Measurements from ENCODE around the gene PCDHGB1.
"Not testable (repeated sequence)": the region's sequence is repeated elsewhere in the genome, so short reads cannot be mapped to it uniquely, and the experiment has no call there.

The PCDHGB1 gene

DNA sequence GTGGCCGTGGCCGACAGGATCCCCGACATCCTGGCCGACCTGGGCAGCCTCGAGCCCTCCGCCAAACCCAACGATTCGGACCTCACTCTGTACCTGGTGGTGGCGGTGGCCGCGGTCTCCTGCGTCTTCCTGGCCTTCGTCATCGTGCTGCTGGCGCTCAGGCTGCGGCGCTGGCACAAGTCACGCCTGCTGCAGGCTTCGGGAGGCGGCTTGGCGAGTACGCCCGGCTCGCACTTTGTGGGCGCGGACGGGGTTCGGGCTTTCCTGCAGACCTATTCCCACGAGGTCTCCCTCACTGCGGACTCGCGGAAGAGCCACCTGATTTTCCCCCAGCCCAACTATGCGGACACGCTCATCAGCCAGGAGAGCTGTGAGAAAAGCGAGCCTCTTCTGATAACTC, 3.9 kb upstream of the PCDHGB1 start:
- DNase-seq = not testable (repeated sequence)

DNA sequence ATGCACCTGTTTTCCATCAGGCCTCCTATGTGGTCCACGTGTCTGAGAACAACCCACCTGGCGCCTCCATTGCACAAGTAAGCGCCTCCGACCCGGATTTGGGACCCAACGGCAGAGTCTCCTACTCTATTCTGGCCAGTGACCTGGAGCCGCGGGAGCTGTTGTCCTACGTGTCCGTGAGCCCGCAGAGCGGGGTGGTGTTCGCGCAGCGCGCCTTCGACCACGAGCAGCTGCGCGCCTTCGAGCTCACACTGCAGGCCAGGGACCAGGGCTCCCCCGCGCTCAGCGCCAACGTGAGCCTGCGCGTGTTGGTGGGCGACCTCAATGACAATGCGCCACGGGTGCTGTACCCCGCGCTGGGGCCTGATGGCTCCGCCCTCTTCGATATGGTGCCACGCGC, 1.7 kb downstream of the PCDHGB1 start:
- no peak for DNase-seq

GRCh38 chr5:141354900-141355469, 5.1 kb downstream of the PCDHGB1 start, which contains the start of gene PCDHGA4:
TSS of gene PCDHGA4 (plus strand) at chr5:141355021. CDS start at chr5:141355108, 87 bp downstream.
- no peak for DNase-seq

GRCh38 chr5:141355641-141356040, 5.7 kb downstream of the PCDHGB1 start:
- DNase-seq = no peak

GRCh38 chr5:141356133-141356532, 6.2 kb downstream of the PCDHGB1 start:
- no peak for DNase-seq

GRCh38 chr5:141356950-141357349, 7.1 kb downstream of the PCDHGB1 start:
- DNase-seq = no peak

GRCh38 chr5:141359790-141360426, 10.0 kb downstream of the PCDHGB1 start, which contains the start of gene PCDHGB2:
TSS of gene PCDHGB2 (plus strand) at chr5:141359994. CDS start at chr5:141360136, 142 bp downstream.
- DNase-seq = no peak

DNA sequence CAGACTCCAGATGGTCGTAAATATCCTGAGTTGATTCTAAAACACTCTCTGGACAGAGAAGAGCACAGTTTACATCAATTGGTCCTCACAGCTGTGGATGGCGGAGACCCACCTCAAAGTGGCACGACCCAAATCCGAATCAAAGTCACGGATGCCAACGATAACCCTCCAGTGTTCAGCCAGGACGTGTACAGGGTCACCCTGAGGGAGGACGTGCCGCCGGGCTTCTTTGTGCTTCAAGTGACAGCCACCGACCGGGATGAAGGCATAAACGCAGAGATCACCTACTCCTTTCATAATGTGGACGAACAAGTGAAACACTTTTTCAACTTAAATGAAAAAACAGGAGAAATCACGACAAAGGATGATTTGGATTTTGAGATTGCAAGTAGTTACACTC, 10.8 kb downstream of the PCDHGB1 start:
- DNase-seq = no peak

DNA sequence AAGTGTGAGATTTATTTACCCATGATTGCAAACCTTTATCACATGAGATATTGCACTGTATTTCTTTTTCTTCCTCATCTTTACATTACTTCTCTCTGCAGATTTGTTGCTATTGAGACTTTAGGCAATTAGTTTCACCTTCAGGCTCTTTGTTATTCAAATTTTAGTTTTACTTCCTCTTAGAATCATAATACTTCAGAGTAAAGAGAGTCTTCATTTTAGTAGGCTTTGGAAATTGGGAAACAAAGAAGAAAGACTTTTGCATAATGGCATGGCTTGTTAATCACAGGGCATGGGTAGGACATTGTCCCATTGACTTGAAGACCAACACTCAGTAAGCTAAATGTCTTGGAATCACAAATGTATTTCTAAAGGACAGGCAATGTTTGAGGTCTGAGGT, 12.8 kb downstream of the PCDHGB1 start:
- no peak for DNase-seq

- DNase-seq = no peak
Observed at GRCh38 chr5:141363952-141364660, 14.2 kb downstream of the PCDHGB1 start, which contains the start of gene PCDHGA5. TSS of gene PCDHGA5 (plus strand) at chr5:141364162. CDS start at chr5:141364331, 169 bp downstream.

GRCh38 chr5:141366016-141366896, 16.4 kb downstream of the PCDHGB1 start:
- no peak for DNase-seq

- no peak for DNase-seq
Observed at GRCh38 chr5:141369994-141370848, 20.3 kb downstream of the PCDHGB1 start, which contains the start of gene PCDHGB3. TSS of gene PCDHGB3 (plus strand) at chr5:141370242. CDS start at chr5:141370395, 153 bp downstream.

DNA sequence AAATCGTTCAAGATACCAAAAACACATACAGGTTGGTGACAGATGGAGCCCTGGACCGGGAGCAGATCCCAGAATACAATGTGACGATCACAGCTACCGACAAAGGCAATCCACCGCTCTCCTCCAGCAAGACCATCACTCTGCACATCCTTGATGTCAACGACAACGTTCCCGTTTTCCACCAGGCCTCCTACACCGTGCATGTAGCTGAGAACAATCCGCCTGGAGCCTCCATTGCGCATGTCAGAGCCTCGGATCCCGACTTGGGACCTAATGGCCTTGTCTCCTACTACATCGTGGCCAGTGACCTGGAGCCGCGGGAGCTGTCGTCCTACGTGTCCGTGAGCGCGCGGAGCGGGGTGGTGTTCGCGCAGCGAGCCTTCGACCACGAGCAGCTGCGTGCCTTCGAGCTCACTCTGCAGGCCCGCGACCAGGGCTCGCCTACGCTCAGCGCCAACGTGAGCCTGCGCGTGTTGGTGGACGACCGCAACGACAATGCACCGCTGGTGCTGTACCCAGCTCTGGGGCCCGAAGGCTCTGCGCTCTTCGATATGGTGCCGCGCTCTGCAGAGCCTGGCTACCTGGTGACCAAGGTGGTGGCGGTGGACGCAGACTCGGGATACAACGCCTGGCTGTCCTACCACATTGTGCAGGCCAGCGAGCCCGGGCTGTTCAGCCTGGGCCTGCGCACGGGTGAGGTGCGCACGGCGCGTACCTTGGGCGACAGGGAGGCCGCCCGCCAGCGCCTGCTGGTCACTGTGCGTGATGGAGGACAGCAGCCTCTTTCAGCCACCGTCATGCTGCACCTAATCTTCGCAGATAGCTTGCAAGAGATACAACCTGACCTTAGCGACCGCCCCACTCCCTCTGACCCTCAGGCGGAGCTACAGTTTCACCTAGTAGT, 21.9 kb downstream of the PCDHGB1 start:
- DNase-seq = no peak

DNA sequence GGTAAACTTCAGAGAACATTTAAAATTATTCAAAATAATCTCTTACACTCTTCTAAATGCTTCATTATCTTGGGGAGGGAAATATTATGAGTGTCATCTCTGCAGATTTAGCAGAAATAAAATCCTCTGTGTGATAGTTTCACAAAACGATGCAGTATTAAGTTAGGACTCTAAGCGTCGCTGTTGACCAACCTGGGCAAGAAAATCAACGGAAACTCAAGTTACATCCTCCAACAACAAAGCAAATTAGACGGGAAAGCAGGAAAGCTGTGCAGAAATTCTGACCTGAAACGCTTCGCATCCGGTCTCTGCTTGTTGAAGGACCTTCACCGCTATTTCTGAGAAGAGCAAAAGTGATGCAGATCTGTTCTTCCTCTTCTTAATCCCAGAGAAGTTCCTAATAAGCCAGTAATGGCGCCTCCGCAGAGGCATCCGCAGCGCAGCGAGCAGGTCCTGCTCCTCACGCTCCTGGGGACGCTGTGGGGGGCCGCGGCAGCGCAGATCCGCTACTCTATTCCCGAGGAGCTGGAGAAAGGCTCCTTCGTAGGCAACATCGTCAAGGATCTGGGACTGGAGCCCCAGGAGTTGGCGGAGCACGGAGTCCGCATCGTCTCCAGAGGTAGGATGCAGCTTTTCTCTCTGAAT, 23.9 kb downstream of the PCDHGB1 start, which contains the start of gene PCDHGA6:
TSS of gene PCDHGA6 (plus strand) at position 219 of the 645 bp plus-strand sequence. CDS start at position 412, 193 bp downstream.
- no peak for DNase-seq

DNA sequence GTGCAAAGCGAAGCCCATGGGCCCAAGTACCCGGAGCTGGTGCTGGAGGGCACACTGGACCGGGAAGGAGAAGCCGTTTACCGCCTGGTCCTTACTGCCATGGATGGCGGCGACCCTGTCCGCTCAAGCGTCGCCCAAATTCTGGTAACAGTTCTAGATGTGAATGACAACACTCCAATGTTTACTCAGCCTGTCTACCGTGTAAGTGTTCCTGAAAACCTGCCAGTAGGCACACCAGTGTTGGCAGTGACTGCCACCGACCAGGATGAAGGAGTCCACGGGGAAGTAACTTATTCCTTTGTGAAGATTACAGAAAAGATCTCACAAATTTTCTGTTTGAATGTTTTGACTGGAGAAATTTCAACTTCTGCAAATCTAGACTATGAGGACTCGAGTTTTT, 24.7 kb downstream of the PCDHGB1 start:
- DNase-seq = no peak

DNA sequence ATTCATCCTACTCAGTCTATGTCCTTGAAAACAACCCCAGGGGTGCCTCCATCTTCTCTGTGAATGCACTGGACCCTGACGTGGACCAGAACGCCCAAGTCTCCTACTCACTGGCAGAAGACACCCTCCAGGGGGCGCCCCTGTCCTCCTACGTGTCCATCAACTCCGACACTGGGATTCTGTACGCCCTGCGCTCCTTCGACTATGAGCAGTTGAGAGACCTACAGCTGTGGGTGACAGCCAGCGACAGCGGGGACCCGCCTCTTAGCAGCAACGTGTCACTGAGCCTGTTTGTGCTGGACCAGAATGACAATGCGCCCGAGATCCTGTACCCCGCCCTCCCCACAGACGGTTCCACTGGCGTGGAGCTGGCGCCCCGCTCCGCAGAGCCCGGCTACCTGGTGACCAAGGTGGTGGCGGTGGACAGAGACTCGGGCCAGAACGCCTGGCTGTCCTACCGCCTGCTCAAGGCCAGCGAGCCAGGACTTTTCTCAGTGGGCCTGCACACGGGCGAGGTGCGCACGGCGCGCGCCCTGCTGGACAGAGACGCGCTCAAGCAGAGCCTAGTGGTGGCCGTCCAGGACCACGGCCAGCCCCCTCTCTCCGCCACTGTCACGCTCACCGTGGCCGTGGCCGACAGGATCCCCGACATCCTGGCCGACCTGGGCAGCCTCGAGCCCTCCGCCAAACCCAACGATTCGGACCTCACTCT, 25.7 kb downstream of the PCDHGB1 start:
- not testable (repeated sequence) for DNase-seq

- no peak for DNase-seq
Observed at GRCh38 chr5:141382469-141383294, 32.8 kb downstream of the PCDHGB1 start, which contains the start of gene PCDHGA7. TSS of gene PCDHGA7 (plus strand) at chr5:141382742. CDS start at chr5:141382900, 158 bp downstream.

DNA sequence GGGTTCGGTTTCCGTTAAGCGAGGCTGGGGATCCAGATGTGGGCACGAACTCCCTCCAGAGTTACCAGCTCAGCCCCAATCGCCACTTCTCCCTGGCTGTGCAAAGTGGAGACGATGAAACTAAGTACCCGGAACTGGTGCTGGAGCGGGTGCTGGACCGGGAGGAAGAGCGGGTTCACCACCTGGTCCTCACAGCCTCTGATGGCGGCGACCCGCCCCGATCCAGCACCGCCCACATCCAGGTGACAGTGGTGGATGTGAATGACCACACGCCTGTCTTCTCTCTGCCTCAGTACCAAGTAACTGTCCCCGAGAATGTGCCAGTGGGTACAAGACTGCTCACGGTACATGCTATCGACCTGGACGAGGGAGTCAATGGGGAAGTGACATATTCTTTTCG, 33.4 kb downstream of the PCDHGB1 start:
- DNase-seq = no peak

Measured in activated gamma-delta T cell treated with Interleukin-2 at 50 U/mL for 16 hours (primary cell).